HepG2 (cell line): ENCODE results near the gene DEPDC1B. TPM values are rescaled to one million over a fixed set of nuclear protein-coding genes. Genes with fewer than 3 reads are reported as not detected.
A peak's percentile ranks its signal among the peaks of the same experiment; 100 is the strongest.

Source experiments
- CBX1 ChIP-seq: IDR thresholded peaks from one replicate; pipeline ENCODE4 v1.6.1; 2016; ENCODE audit warnings: antibody characterized with exemption, low read depth
- CCDC6 ChIP-seq: sonication (generic); formaldehyde crosslinking; IDR thresholded peaks from 2 replicates; pipeline ENCODE4 v1.8.1; 2022; ENCODE audit warnings: mild to moderate bottlenecking, missing genetic modification reagents, moderate library complexity
- EEA1 ChIP-seq: sonication (generic); formaldehyde crosslinking; IDR thresholded peaks from 2 replicates; pipeline ENCODE4 v1.5.1; 2020; ENCODE audit warnings: mild to moderate bottlenecking, missing genetic modification reagents, borderline replicate concordance
- EZH2 ChIP-seq: conservative IDR thresholded peaks from 2 replicates; pipeline ENCODE4 v1.6.1; 2012; ENCODE audit warnings: mild to moderate bottlenecking, low read depth, low read length, moderate library complexity
- FOXM1 ChIP-seq: sonication (generic); formaldehyde crosslinking; IDR thresholded peaks from 2 replicates; pipeline ENCODE4 v1.5.0; 2020; ENCODE audit warnings: missing genetic modification reagents
- HNRNPH1 ChIP-seq: fragments of 200-400 bp; formaldehyde crosslinking; optimal IDR thresholded peaks from 2 replicates; pipeline ENCODE3; 2017; ENCODE audit warnings: mild to moderate bottlenecking, low read depth, low read length
- MAFF ChIP-seq: IDR thresholded peaks from 2 replicates; pipeline ENCODE4 v1.6.1; 2011; ENCODE audit warnings: low read depth, low read length, improper control_type of control experiment
- NONO ChIP-seq, 2 experiments: fragments of 450-650 bp in 1 of 2; sonication (generic) in 1 of 2; formaldehyde crosslinking in 1 of 2; IDR thresholded peaks in 1 of 2; conservative IDR thresholded peaks in 1 of 2; 2 replicates each; pipeline versions ENCODE4 v1.6.1 to v1.8.0; 2017 to 2022; ENCODE audit warnings: mild to moderate bottlenecking in 1 of 2, missing genetic modification reagents in 1 of 2, moderate library complexity in 1 of 2
- NR2F6 ChIP-seq, 2 experiments: IDR thresholded peaks; 2 replicates each; pipeline ENCODE4 v1.6.1; 2016; ENCODE audit warnings: antibody characterized with exemption in 1 of 2, mild to moderate bottlenecking in 1 of 2
- PITX1 ChIP-seq: sonication (generic); formaldehyde crosslinking; IDR thresholded peaks from 2 replicates; pipeline ENCODE4 v1.5.1; 2020; ENCODE audit warnings: mild to moderate bottlenecking, missing genetic modification reagents
- SMAD3 ChIP-seq: sonication (generic); formaldehyde crosslinking; IDR thresholded peaks from 2 replicates; pipeline ENCODE4 v1.4.0; 2020; ENCODE audit warnings: missing genetic modification reagents
- SMARCE1 ChIP-seq: fragments of 450-650 bp; IDR thresholded peaks from 2 replicates; pipeline ENCODE4 v1.6.1; 2017; ENCODE audit warnings: borderline replicate concordance
- TBP ChIP-seq: sonication (generic); formaldehyde crosslinking; IDR thresholded peaks from 2 replicates; pipeline ENCODE4 v1.5.0; 2020; ENCODE audit warnings: missing genetic modification reagents
- ZBTB2 ChIP-seq: sonication (generic); formaldehyde crosslinking; IDR thresholded peaks from 2 replicates; pipeline ENCODE4 v1.8.0; 2022; ENCODE audit warnings: low read depth, missing genetic modification reagents
- ZC3H4 ChIP-seq: sonication (generic); formaldehyde crosslinking; IDR thresholded peaks from 2 replicates; pipeline ENCODE4 v1.4.0; 2020; ENCODE audit warnings: missing genetic modification reagents, borderline replicate concordance
- ZNF18 ChIP-seq: sonication (generic); formaldehyde crosslinking; IDR thresholded peaks from 2 replicates; pipeline ENCODE4 v1.8.0; 2022; ENCODE audit warnings: mild to moderate bottlenecking, missing genetic modification reagents; ENCODE audit not compliant: insufficient replicate concordance
- ZNF263 ChIP-seq: sonication (generic); formaldehyde crosslinking; IDR thresholded peaks from 2 replicates; pipeline ENCODE4 v1.4.0; 2020; ENCODE audit warnings: missing genetic modification reagents
- ZNF589 ChIP-seq: sonication (generic); formaldehyde crosslinking; conservative IDR thresholded peaks from 2 replicates; pipeline ENCODE4 v1.8.0; 2022; ENCODE audit warnings: mild to moderate bottlenecking, moderate library complexity, missing genetic modification reagents
- ZNF775 ChIP-seq: sonication (generic); formaldehyde crosslinking; IDR thresholded peaks from 2 replicates; pipeline ENCODE4 v1.4.0; 2020; ENCODE audit warnings: missing genetic modification reagents, mild to moderate bottlenecking, moderate library complexity, borderline replicate concordance
- ZNF792 ChIP-seq: IDR thresholded peaks from 2 replicates; pipeline ENCODE4 v1.6.1; 2016
- ZNF841 ChIP-seq: sonication (generic); formaldehyde crosslinking; IDR thresholded peaks from 2 replicates; pipeline ENCODE4 v1.8.1; 2023; ENCODE audit warnings: missing genetic modification reagents, borderline replicate concordance
- polyA plus RNA-seq, 8 experiments: library from polyadenylated mRNA; depleted of rRNA in 3 of 8; stranded (reverse) in 7 of 8; unstranded in 1 of 8; fragments of >200 nt; fragmentation: Illumina TruSeq in 4 of 8; extraction: Trizol in 4 of 8; gene quantifications; 2 replicates each; pipeline versions ENCODE4 v1.2.1 to v1.2.3, GENCODE V29; 2011 to 2016; ENCODE audit warnings: low read depth in 4 of 8, missing spikeins in 1 of 8, mixed read lengths in 1 of 8; ENCODE audit not compliant: insufficient read depth in 1 of 8
- total RNA-seq, 5 experiments: library from RNA; depleted of rRNA; stranded (reverse); fragments of >200 nt; fragmentation: Illumina TruSeq; extraction: Trizol; gene quantifications; 2 replicates each; pipeline ENCODE4 v1.2.3, GENCODE V29; 2016; ENCODE audit warnings: low read depth in 1 of 5
- TF ChIP-seq, protein P1 (sequence below): sonication (generic); formaldehyde crosslinking; IDR thresholded peaks from 2 replicates; pipeline ENCODE4 v1.8.0; 2022; ENCODE audit warnings: mild to moderate bottlenecking, missing genetic modification reagents
- TF ChIP-seq, protein P2 (sequence below): sonication (generic); formaldehyde crosslinking; IDR thresholded peaks from 2 replicates; pipeline ENCODE4 v1.5.0; 2020; ENCODE audit warnings: mild to moderate bottlenecking, missing genetic modification reagents

Gene DEPDC1B
- total and polyA plus RNA-seq, 2 of the 13 experiments (the other 11 are each of a cell fraction or from before 2014, with no cell fraction given): 29.5 to 51.3 TPM

DNA sequence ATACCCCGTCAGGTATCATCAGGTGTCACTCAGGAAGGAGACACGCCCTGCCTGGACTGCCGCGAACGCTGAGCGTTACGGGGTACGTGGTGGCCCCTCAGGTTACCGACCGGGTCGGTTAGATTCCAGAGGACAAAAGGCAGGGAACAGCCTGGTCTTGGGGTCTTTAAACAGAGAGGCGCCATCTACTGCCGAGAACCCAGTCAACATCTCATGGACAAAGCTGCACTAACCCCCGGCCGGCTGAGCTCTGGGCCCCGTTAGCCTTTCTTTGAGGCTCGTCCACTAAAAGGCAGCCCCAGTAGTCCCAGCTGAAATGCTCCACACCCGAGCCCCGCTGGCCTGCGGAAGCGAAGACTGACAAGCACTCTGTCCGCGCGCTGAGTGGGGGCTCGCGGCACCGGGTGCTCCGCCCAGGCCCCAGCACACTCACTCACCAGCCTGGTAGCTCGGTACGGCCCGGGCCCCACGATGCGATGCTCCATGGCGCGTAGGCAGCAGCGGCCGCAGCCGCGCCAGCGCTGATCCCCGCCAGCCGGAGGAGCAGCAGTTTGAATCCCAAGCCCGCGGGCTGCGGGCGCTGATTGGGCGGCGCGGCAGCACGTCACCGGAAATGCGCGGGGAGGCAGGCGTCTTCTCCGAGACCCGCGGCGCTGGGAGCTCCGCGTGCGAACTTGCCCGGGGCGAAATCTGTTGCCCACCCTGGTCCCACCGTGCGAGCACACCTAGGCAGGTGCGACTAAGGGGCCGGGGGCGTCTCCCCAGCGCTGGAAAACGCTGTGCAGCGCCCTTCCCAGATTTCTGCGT lies at the start of gene DEPDC1B (continued):
- no peak for TF ChIP-seq SMARCE1
- 0 out of 2 replicates have a peak, but pooled peaks have one; percentile 42 for TF ChIP-seq ZNF263 (CRISPR knock-in tag)
- peak; percentile 82; the same call in 1 of the 2 replicates for TF ChIP-seq ZBTB2 (CRISPR knock-in tag)
- peak; percentile 89 for TF ChIP-seq CCDC6 (CRISPR knock-in tag)
- no peak for TF ChIP-seq ZNF18 (CRISPR knock-in tag)
- TF ChIP-seq, protein P1, sequence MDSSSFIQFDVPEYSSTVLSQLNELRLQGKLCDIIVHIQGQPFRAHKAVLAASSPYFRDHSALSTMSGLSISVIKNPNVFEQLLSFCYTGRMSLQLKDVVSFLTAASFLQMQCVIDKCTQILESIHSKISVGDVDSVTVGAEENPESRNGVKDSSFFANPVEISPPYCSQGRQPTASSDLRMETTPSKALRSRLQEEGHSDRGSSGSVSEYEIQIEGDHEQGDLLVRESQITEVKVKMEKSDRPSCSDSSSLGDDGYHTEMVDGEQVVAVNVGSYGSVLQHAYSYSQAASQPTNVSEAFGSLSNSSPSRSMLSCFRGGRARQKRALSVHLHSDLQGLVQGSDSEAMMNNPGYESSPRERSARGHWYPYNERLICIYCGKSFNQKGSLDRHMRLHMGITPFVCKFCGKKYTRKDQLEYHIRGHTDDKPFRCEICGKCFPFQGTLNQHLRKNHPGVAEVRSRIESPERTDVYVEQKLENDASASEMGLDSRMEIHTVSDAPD (CRISPR knock-in tag): no peak; the same call in 1 of the 2 replicates
- TF ChIP-seq FOXM1: 0 out of 2 replicates have a peak, but pooled peaks have one; percentile 36
- no peak for TF ChIP-seq SMAD3 (CRISPR knock-in tag)
- peak; percentile 79; the same call in 1 of the 2 replicates for TF ChIP-seq PITX1 (CRISPR knock-in tag)
- no peak for TF ChIP-seq ZNF841
- TF ChIP-seq ZNF589 (CRISPR knock-in tag): peak; percentile 96
- no peak for TF ChIP-seq EZH2
- no peak; the same call in 1 of the 2 replicates for TF ChIP-seq ZNF792 (CRISPR knock-in tag)
- no peak for TF ChIP-seq HNRNPH1
- TF ChIP-seq TBP (CRISPR knock-in tag): no peak
- no peak for TF ChIP-seq ZC3H4 (CRISPR knock-in tag)
- no peak for TF ChIP-seq NR2F6 (IDR thresholded peaks at IDR 0.05)
- peak; percentile 32; the same call in 1 of the 2 replicates for TF ChIP-seq NR2F6 (CRISPR knock-in tag; IDR thresholded peaks at IDR 0.05)
- no peak for TF ChIP-seq MAFF
- TF ChIP-seq EEA1 (CRISPR knock-in tag): peak; percentile 21; the same call in 1 of the 2 replicates
- TF ChIP-seq NONO (IDR thresholded peaks at IDR 0.05): no peak
- TF ChIP-seq NONO (CRISPR knock-in tag; conservative IDR thresholded peaks at IDR 0.05): peak; percentile 88
- TF ChIP-seq, protein P2, sequence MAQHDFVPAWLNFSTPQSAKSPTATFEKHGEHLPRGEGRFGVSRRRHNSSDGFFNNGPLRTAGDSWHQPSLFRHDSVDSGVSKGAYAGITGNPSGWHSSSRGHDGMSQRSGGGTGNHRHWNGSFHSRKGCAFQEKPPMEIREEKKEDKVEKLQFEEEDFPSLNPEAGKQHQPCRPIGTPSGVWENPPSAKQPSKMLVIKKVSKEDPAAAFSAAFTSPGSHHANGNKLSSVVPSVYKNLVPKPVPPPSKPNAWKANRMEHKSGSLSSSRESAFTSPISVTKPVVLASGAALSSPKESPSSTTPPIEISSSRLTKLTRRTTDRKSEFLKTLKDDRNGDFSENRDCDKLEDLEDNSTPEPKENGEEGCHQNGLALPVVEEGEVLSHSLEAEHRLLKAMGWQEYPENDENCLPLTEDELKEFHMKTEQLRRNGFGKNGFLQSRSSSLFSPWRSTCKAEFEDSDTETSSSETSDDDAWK (CRISPR knock-in tag): no peak
- no peak; the same call in 1 of the 2 replicates for TF ChIP-seq ZNF775 (CRISPR knock-in tag)
- TF ChIP-seq CBX1: peak; percentile 27
